SK-N-SH (cell line): ENCODE results near the gene GNAI3.

Source experiments
- EZH2phosphoT487 ChIP-seq: fragments of 200-600 bp; sonication (generic); IDR thresholded peaks from 2 replicates; pipeline ENCODE4 v1.6.1; 2017; ENCODE audit warnings: low read depth, mixed run types, mild to moderate bottlenecking, antibody characterized with exemption, moderate library complexity, borderline replicate concordance
- GABPA ChIP-seq: IDR thresholded peaks from 2 replicates; pipeline ENCODE4 v1.4.0; 2012; ENCODE audit warnings: low read depth, mild to moderate bottlenecking
- MXI1 ChIP-seq: IDR thresholded peaks from 2 replicates; pipeline ENCODE4 v1.6.1; 2012; ENCODE audit warnings: mild to moderate bottlenecking, low read depth, low read length, improper control_type of control experiment
- NFIC ChIP-seq: IDR thresholded peaks from 2 replicates; pipeline ENCODE4 v1.4.0; 2012; ENCODE audit warnings: borderline replicate concordance
- POLR2AphosphoS5 ChIP-seq: IDR thresholded peaks from 2 replicates; pipeline ENCODE4 v1.6.1; 2012; ENCODE audit warnings: low read depth, low read length
- RAD21 ChIP-seq: IDR thresholded peaks from 2 replicates; pipeline ENCODE4 v1.6.1; 2012; ENCODE audit warnings: mild to moderate bottlenecking, low read length
- RFX5 ChIP-seq: IDR thresholded peaks from 2 replicates; pipeline ENCODE4 v1.6.1; 2012; ENCODE audit warnings: mild to moderate bottlenecking, improper control_type of control experiment, low read length
- TCF12 ChIP-seq: IDR thresholded peaks from 2 replicates; pipeline ENCODE4 v1.4.0; 2012
- YY1 ChIP-seq: IDR thresholded peaks from 2 replicates; pipeline ENCODE4 v1.4.0; 2012; ENCODE audit warnings: low read depth, mild to moderate bottlenecking
- TF ChIP-seq, protein P1 (sequence below): fragments of 200-600 bp; sonication (generic); IDR thresholded peaks from 2 replicates; pipeline ENCODE4 v1.6.1; 2017; ENCODE audit warnings: antibody characterized with exemption, mild to moderate bottlenecking, moderate library complexity
- TF ChIP-seq, protein P2 (sequence below): IDR thresholded peaks from 2 replicates; pipeline ENCODE4 v1.6.1; 2012; ENCODE audit warnings: mild to moderate bottlenecking, low read depth, low read length, moderate library complexity
- TF ChIP-seq, protein P3 (sequence below): IDR thresholded peaks from 2 replicates; pipeline ENCODE4 v1.4.0; 2012; ENCODE audit warnings: low read depth, borderline replicate concordance

DNA sequence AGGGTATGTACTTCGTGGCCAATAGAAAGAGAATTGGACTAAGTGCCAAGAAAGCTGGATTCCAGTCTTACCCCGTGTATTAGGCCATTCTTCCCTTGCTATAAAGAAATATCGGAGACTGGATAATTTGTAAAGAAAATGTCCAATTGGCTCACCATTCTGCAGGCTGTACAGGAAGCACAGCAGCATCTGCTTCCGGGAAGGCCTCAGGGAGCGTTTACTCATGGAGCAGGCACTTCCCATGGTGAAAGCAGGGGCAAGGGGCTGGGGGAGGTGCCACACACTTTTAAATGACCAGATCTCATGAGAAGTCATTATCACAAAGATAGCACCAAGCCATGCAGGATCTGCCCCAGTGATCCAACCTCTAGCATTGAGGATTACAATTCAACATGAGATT is 31.1 kb upstream of the GNAI3 start:
- TF ChIP-seq, protein P1, sequence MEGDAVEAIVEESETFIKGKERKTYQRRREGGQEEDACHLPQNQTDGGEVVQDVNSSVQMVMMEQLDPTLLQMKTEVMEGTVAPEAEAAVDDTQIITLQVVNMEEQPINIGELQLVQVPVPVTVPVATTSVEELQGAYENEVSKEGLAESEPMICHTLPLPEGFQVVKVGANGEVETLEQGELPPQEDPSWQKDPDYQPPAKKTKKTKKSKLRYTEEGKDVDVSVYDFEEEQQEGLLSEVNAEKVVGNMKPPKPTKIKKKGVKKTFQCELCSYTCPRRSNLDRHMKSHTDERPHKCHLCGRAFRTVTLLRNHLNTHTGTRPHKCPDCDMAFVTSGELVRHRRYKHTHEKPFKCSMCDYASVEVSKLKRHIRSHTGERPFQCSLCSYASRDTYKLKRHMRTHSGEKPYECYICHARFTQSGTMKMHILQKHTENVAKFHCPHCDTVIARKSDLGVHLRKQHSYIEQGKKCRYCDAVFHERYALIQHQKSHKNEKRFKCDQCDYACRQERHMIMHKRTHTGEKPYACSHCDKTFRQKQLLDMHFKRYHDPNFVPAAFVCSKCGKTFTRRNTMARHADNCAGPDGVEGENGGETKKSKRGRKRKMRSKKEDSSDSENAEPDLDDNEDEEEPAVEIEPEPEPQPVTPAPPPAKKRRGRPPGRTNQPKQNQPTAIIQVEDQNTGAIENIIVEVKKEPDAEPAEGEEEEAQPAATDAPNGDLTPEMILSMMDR = no peak
- no peak for TF ChIP-seq RFX5
- TF ChIP-seq EZH2phosphoT487 = no peak
- TF ChIP-seq TCF12 = no peak
- TF ChIP-seq MXI1 = no peak
- TF ChIP-seq, protein P2, sequence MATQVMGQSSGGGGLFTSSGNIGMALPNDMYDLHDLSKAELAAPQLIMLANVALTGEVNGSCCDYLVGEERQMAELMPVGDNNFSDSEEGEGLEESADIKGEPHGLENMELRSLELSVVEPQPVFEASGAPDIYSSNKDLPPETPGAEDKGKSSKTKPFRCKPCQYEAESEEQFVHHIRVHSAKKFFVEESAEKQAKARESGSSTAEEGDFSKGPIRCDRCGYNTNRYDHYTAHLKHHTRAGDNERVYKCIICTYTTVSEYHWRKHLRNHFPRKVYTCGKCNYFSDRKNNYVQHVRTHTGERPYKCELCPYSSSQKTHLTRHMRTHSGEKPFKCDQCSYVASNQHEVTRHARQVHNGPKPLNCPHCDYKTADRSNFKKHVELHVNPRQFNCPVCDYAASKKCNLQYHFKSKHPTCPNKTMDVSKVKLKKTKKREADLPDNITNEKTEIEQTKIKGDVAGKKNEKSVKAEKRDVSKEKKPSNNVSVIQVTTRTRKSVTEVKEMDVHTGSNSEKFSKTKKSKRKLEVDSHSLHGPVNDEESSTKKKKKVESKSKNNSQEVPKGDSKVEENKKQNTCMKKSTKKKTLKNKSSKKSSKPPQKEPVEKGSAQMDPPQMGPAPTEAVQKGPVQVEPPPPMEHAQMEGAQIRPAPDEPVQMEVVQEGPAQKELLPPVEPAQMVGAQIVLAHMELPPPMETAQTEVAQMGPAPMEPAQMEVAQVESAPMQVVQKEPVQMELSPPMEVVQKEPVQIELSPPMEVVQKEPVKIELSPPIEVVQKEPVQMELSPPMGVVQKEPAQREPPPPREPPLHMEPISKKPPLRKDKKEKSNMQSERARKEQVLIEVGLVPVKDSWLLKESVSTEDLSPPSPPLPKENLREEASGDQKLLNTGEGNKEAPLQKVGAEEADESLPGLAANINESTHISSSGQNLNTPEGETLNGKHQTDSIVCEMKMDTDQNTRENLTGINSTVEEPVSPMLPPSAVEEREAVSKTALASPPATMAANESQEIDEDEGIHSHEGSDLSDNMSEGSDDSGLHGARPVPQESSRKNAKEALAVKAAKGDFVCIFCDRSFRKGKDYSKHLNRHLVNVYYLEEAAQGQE = no peak
- TF ChIP-seq POLR2AphosphoS5 = no peak
- TF ChIP-seq, protein P3, sequence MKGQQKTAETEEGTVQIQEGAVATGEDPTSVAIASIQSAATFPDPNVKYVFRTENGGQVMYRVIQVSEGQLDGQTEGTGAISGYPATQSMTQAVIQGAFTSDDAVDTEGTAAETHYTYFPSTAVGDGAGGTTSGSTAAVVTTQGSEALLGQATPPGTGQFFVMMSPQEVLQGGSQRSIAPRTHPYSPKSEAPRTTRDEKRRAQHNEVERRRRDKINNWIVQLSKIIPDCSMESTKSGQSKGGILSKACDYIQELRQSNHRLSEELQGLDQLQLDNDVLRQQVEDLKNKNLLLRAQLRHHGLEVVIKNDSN = no peak
- no peak for TF ChIP-seq RAD21
- TF ChIP-seq GABPA = no peak
- no peak for TF ChIP-seq NFIC
- TF ChIP-seq YY1 = no peak
